H1 (cell line): ENCODE measurements around the gene ARHGAP35. TPM values are rescaled to one million over a fixed set of nuclear protein-coding genes. Genes with fewer than 3 reads are reported as not detected.

ENCODE experiments used
- CTCF ChIA-PET: fragments of 300-600 bp; sonication (Branson Sonifier 250); formaldehyde crosslinking; loops from one replicate; lab custom pipeline; 2021; ENCODE audit not compliant: partially characterized antibody; lab: Charles Lee
- POLR2A ChIA-PET: fragments of 300-600 bp; sonication (Branson Sonifier 250); formaldehyde crosslinking; loops from one replicate; lab custom pipeline; 2021; ENCODE audit warnings: inconsistent platforms; ENCODE audit not compliant: partially characterized antibody; lab: Charles Lee
- DNase-seq, 2 experiments: peaks; one replicate each; pipeline versions ENCODE4 v3.0.0 to v3.0.0-alpha.2; 2010 to 2022; ENCODE audit warnings: low spot score in 2 of 2, low read depth in 1 of 2, mixed read lengths in 1 of 2
- FAIRE-seq: peaks from 2 replicates; lab custom pipeline; 2011; peaks lifted over from hg19 to GRCh38; lab: Jason Lieb, UNC
- H2AFZ ChIP-seq: 2 replicates; pipeline ENCODE4 v1.8.1; 2012; ENCODE audit warnings: low read length, inconsistent platforms
- H2AK5ac ChIP-seq: 2 replicates; pipeline ENCODE4 v1.6.1; 2013; ENCODE audit warnings: low read depth, low read length
- H2BK120ac ChIP-seq: replicated peaks from 2 replicates; pipeline ENCODE3; 2013; ENCODE audit warnings: low read depth, low read length, inconsistent platforms
- H2BK12ac ChIP-seq: 2 replicates; pipeline ENCODE4 v1.6.1; 2013; ENCODE audit warnings: low read depth, low read length
- H2BK15ac ChIP-seq: 2 replicates; pipeline ENCODE4 v1.6.1; 2013; ENCODE audit warnings: low read length
- H2BK20ac ChIP-seq: 2 replicates; pipeline ENCODE4 v1.6.1; 2013; ENCODE audit warnings: low read length
- H2BK5ac ChIP-seq: 2 replicates; pipeline ENCODE4 v1.6.1; 2013; ENCODE audit warnings: low read depth, low read length
- H3K14ac ChIP-seq: 2 replicates; pipeline ENCODE4 v1.6.1; 2013; ENCODE audit warnings: inconsistent platforms; ENCODE audit not compliant: insufficient read length
- H3K18ac ChIP-seq: 2 replicates; pipeline ENCODE4 v1.6.1; 2013; ENCODE audit warnings: low read length; ENCODE audit errors: extremely low read depth
- H3K23ac ChIP-seq: 2 replicates; pipeline ENCODE4 v1.6.1; 2013; ENCODE audit warnings: inconsistent platforms; ENCODE audit not compliant: insufficient read length
- H3K23me2 ChIP-seq: 2 replicates; pipeline ENCODE4 v1.6.1; 2013; ENCODE audit warnings: low read depth, low read length
- H3K27ac ChIP-seq: 2 replicates; pipeline ENCODE4 v1.6.1; 2011; ENCODE audit warnings: low read depth, low read length, inconsistent platforms
- H3K27me3 ChIP-seq, 4 experiments: replicated peaks in 1 of 4; 1 replicate in 1 of 4; 2 replicates in 3 of 4; pipeline versions ENCODE4 v1.6.1 to v1.8.1; 2011 to 2013; ENCODE audit warnings: low read length in 3 of 4, mild to moderate bottlenecking in 3 of 4, inconsistent platforms in 2 of 4, mixed read lengths in 2 of 4, moderate library complexity in 1 of 4; ENCODE audit not compliant: control insufficient read depth in 3 of 4, insufficient read depth in 3 of 4; ENCODE audit errors: extremely low read depth in 1 of 4
- H3K36me3 ChIP-seq, 4 experiments: 2 replicates each; pipeline versions ENCODE4 v1.6.1 to v1.8.1; 2011 to 2013; ENCODE audit warnings: mild to moderate bottlenecking in 4 of 4, low read length in 3 of 4, moderate library complexity in 2 of 4, control low read depth in 1 of 4, inconsistent platforms in 1 of 4; ENCODE audit not compliant: insufficient read depth in 4 of 4, control insufficient read depth in 2 of 4
- H3K4ac ChIP-seq: replicated peaks from 2 replicates; pipeline ENCODE3; 2013; ENCODE audit warnings: low read length, low read depth, mixed read lengths, inconsistent platforms; ENCODE audit not compliant: insufficient read length
- H3K4me1 ChIP-seq, 4 experiments: replicated peaks in 1 of 4; 1 replicate in 1 of 4; 2 replicates in 3 of 4; pipeline versions ENCODE4 v1.6.1 to v1.8.1; 2011 to 2013; ENCODE audit warnings: low read length in 3 of 4, inconsistent platforms in 2 of 4, mixed read lengths in 1 of 4; ENCODE audit not compliant: insufficient read depth in 4 of 4, control insufficient read depth in 3 of 4
- H3K4me2 ChIP-seq, 2 experiments: 2 replicates each; pipeline versions ENCODE4 v1.6.1 to v1.8.1; 2011 to 2013; ENCODE audit warnings: low read depth in 2 of 2, low read length in 2 of 2, control low read depth in 1 of 2, inconsistent platforms in 1 of 2, mild to moderate bottlenecking in 1 of 2; ENCODE audit not compliant: insufficient read depth in 1 of 2
- H3K4me3 ChIP-seq, 4 experiments: fragments of 200-600, 300-600 bp in 1 of 4; sonication (generic), shearing (Covaris generic), sonication (Bioruptor Twin) in 1 of 4; 2 replicates each; pipeline versions ENCODE4 v1.5.1 to v1.8.1; 2011 to 2016; ENCODE audit warnings: low read length in 4 of 4, low read depth in 3 of 4, control low read depth in 2 of 4, inconsistent platforms in 2 of 4, mild to moderate bottlenecking in 2 of 4, mixed read lengths in 1 of 4, moderate library complexity in 1 of 4; ENCODE audit not compliant: insufficient read depth in 2 of 4; ENCODE audit errors: extremely low read depth in 1 of 4
- H3K56ac ChIP-seq: replicated peaks from 2 replicates; pipeline ENCODE3; 2013; ENCODE audit warnings: low read depth, mild to moderate bottlenecking, mixed read lengths, low read length, inconsistent platforms; ENCODE audit not compliant: insufficient read length
- H3K79me1 ChIP-seq: 2 replicates; pipeline ENCODE4 v1.6.1; 2013; ENCODE audit warnings: low read depth, low read length, control low read depth
- H3K79me2 ChIP-seq, 2 experiments: 2 replicates each; pipeline versions ENCODE4 v1.6.1 to v1.8.1; 2012 to 2013; ENCODE audit warnings: low read length in 2 of 2, mild to moderate bottlenecking in 2 of 2, inconsistent platforms in 1 of 2; ENCODE audit not compliant: insufficient read depth in 2 of 2, control insufficient read depth in 1 of 2
- H3K9ac ChIP-seq, 4 experiments: replicated peaks in 1 of 4; 1 replicate in 1 of 4; 2 replicates in 3 of 4; pipeline versions ENCODE4 v1.6.1 to v1.8.1; 2011 to 2013; ENCODE audit warnings: low read depth in 3 of 4, low read length in 3 of 4, control low read depth in 2 of 4, mild to moderate bottlenecking in 2 of 4, moderate library complexity in 2 of 4, inconsistent platforms in 1 of 4; ENCODE audit errors: extremely low read depth in 1 of 4
- H3K9me3 ChIP-seq, 2 experiments: 2 replicates each; pipeline versions ENCODE4 v1.6.1 to v1.8.1; 2012 to 2013; ENCODE audit warnings: mild to moderate bottlenecking in 2 of 2, moderate library complexity in 2 of 2, control low read depth in 1 of 2, inconsistent platforms in 1 of 2, low read depth in 1 of 2, low read length in 1 of 2, mixed read lengths in 1 of 2; ENCODE audit not compliant: insufficient read depth in 2 of 2
- H4K20me1 ChIP-seq, 2 experiments: replicated peaks in 1 of 2; 2 replicates each; pipeline versions ENCODE3 to v1.8.1; 2011 to 2013; ENCODE audit warnings: inconsistent platforms in 2 of 2, low read length in 2 of 2, mild to moderate bottlenecking in 1 of 2; ENCODE audit not compliant: insufficient read depth in 2 of 2, control insufficient read depth in 1 of 2
- H4K5ac ChIP-seq: 2 replicates; pipeline ENCODE4 v1.6.1; 2013; ENCODE audit warnings: low read length, low read depth, mixed read lengths, inconsistent platforms; ENCODE audit not compliant: insufficient read length
- H4K8ac ChIP-seq: 2 replicates; pipeline ENCODE4 v1.8.0; 2013; ENCODE audit warnings: mild to moderate bottlenecking, moderate library complexity, low read length, inconsistent platforms; ENCODE audit not compliant: insufficient read depth; ENCODE audit errors: extremely low read depth
- H4K91ac ChIP-seq: replicated peaks from 2 replicates; pipeline ENCODE3; 2013; ENCODE audit warnings: low read length, mixed read lengths, inconsistent platforms; ENCODE audit not compliant: insufficient read length
- CHD1 ChIP-seq: IDR thresholded peaks from 2 replicates; pipeline ENCODE4 v1.6.1; 2012; ENCODE audit warnings: low read depth, low read length, improper control_type of control experiment
- RAD21 ChIP-seq, 2 experiments: IDR thresholded peaks in 1 of 2; conservative IDR thresholded peaks in 1 of 2; 2 replicates each; pipeline ENCODE4 v1.6.1; 2011; ENCODE audit warnings: low read depth in 2 of 2, low read length in 2 of 2, improper control_type of control experiment in 1 of 2, inconsistent platforms in 1 of 2, mild to moderate bottlenecking in 1 of 2, moderate library complexity in 1 of 2
- WGBS, 2 experiments: shearing (Covaris generic) in 1 of 2; methylation state at CpG; one replicate each; pipeline versions ENCODE4 v1.1.6 to v1.1.7; 2013 to 2015; ENCODE audit warnings: low lambda C conversion rate in 2 of 2, mixed read lengths in 2 of 2, inconsistent platforms in 1 of 2, low coverage in 1 of 2, missing lambda C conversion rate in 1 of 2; ENCODE audit not compliant: insufficient replicate concordance in 2 of 2, insufficient coverage in 1 of 2, insufficient read length in 1 of 2; ENCODE audit errors: extremely low coverage in 1 of 2, missing lambda C conversion rate in 1 of 2; 5-methylcytosine and 5-hydroxymethylcytosine counted together
- polyA plus RNA-seq, 7 experiments: library from polyadenylated mRNA; depleted of rRNA in 3 of 7; stranded (reverse) in 5 of 7; unstranded in 2 of 7; fragments of >200 nt in 5 of 7; fragments of 200-250 nt in 2 of 7; gene quantifications; 1 replicate in 5 of 7; 2 replicates in 1 of 7; 4 replicates in 1 of 7; pipeline versions ENCODE4 v1.2.1 to v1.2.3, GENCODE V29; 2011 to 2013; ENCODE audit warnings: missing spikeins in 2 of 7, mixed read lengths in 2 of 7
- total RNA-seq: library from RNA; stranded (reverse); fragmentation: NEBNext Ultra II Directional; extraction: Animal tissue kit (Norgen Biotek cat#: 25700); gene quantifications from 2 replicates; pipeline ENCODE4 v1.2.1, GENCODE V29; 2021

ARHGAP35 gene
- total and polyA plus RNA-seq, 2 of the 8 experiments (the other 6 are each of a cell fraction or from before 2014, with no cell fraction given), result 29.7 to 64.5 TPM

- Histone ChIP-seq H4K91ac (no peak overlapping the region), H3K18ac (no peak overlapping the region), H2BK5ac (no peak overlapping the region), H2BK20ac (no peak overlapping the region), H2AFZ (no peak overlapping the region), H4K8ac (no peak overlapping the region), H4K20me1 (no peaks in the 10 kb centered on the region), H3K23ac (no peak overlapping the region), H3K4me3 (no peak overlapping the region), H3K9ac (no peak overlapping the region), H2BK12ac (no peak overlapping the region), H2BK120ac (no peak overlapping the region), H4K5ac (no peak overlapping the region), H3K23me2 (no peaks in the 10 kb centered on the region), H3K14ac (no peak overlapping the region), H3K56ac (no peak overlapping the region), H3K4ac (no peak overlapping the region), H3K79me1 (no peaks in the 10 kb centered on the region), H3K9me3 (no peaks in the 10 kb centered on the region), H2BK15ac (no peak overlapping the region)
- WGBS, 2 experiments, result 89% methylated on average over 4 of the region's 6 CpGs; no CpG with 5 or more reads in 1 of the 2 experiments
- FAIRE-seq (no peak), DNase-seq (no peak)
- POLR2A ChIA-PET, result interaction anchor here (1.7 to 8.3 kb wide), 2 partner anchors 11 to 37 kb away, joined by 5 to 68 read pairs; partner anchors contain the start of gene SLC1A5
- CTCF ChIA-PET, result interaction anchor here (0.6 to 3.7 kb wide), 7 partner anchors 17 to 69 kb away, joined by 3 to 19 read pairs (median 5); no protein-coding TSS in a partner anchor
- TF ChIP-seq RAD21 (IDR thresholded peaks at IDR 0.05 in 1 of 2, conservative IDR thresholded peaks at IDR 0.05 in 1 of 2; ENCODE audit: low read depth in 2 of 2, low read length in 2 of 2), result 0 out of 4 replicates have a peak, but pooled peaks of 1 of the 2 experiments have one; percentile 6
- no peak for TF ChIP-seq CHD1
- TF ChIP-seq, all 59 proteins: peak for 1
- H3K27me3 ChIP-seq, result no peaks in the 10 kb centered on the region
- H2AK5ac ChIP-seq, result no peak overlapping the region
- H3K4me1 ChIP-seq, result no peaks in the 10 kb centered on the region; a peak in 1 of 7 replicates
- no peaks in the 10 kb centered on the region for H3K79me2 ChIP-seq
- H3K27ac ChIP-seq, result no peak overlapping the region
- no peaks in the 10 kb centered on the region for H3K36me3 ChIP-seq
- no peak overlapping the region for H3K4me2 ChIP-seq
These were observed 37.7 kb upstream of the ARHGAP35 start for GRCh38 chr19:46823049-46823448.
